ENCODE results near the gene LSM4.
A peak's percentile ranks its signal among the peaks of the same experiment; 100 is the strongest.
"Not testable (repeated sequence)": the region's sequence is repeated elsewhere in the genome, so short reads cannot be mapped to it uniquely, and the experiment has no call there.

The LSM4 gene

GRCh38 chr19:18361646-18362045 is 38.8 kb upstream of the LSM4 start:
- no peak for TF ChIP-seq CTCF (IDR thresholded peaks at IDR 0.05; ENCODE audit: extremely low read depth, missing control alignments)
- DNase-seq (ENCODE audit: low spot score), result no peak

DNA sequence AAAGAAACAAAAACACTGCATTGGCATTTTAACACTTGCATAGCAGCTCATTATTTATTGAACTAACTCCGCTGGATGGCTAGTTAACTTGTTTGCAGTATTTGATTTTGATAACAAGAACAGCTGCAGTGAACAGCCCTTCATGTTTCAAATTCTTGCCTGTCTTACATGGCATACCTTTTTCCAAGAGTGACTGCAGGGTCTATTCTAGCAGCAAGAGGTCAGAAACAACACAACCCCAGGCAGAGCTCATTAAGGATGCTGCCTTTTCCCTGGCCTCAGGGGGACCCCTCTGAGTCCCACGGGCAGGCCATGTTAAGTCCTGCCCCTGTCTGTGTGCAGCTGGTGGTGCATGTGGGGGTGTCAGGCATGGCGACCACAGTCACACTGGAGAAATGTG is 34.2 kb upstream of the LSM4 start:
- TF ChIP-seq CTCF (IDR thresholded peaks at IDR 0.05; ENCODE audit: extremely low read depth, missing control alignments), result no peak
- no peak for DNase-seq (ENCODE audit: low spot score)

GRCh38 chr19:18354743-18355142 is 31.9 kb upstream of the LSM4 start:
- not testable (repeated sequence) for DNase-seq (ENCODE audit: low spot score)

DNA sequence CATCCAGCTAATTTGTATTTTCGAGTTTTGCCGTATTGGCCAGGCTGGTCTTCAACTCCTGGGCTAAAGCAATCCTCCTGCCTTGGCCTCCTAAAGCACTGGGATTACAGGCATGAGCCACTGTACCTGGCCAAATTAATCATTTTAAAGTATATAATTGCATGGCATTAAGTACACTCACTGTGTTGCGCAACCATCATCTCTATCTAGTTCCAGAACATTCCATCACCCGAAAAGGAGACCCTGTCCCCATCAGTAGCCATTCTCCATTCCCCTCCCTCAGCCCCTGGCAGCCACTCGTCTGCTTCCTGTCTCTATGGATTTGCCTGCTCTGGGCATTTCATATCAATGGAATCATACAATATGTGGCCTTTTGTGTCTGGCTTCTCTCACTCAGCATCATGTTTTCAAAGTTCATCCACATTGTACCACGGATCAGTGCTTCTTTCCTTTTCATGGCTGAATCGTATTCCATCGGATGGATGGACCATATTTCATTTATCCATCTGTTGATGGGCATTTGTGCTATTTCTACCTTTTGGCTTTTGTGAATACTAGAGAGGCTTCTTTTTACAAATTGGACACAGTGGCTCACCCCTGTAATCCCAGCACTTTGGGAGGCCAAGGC is 30.6 kb upstream of the LSM4 start:
- TF ChIP-seq CTCF (IDR thresholded peaks at IDR 0.05; ENCODE audit: extremely low read depth, missing control alignments), result no peak
- no peak for DNase-seq (ENCODE audit: low spot score)

DNA sequence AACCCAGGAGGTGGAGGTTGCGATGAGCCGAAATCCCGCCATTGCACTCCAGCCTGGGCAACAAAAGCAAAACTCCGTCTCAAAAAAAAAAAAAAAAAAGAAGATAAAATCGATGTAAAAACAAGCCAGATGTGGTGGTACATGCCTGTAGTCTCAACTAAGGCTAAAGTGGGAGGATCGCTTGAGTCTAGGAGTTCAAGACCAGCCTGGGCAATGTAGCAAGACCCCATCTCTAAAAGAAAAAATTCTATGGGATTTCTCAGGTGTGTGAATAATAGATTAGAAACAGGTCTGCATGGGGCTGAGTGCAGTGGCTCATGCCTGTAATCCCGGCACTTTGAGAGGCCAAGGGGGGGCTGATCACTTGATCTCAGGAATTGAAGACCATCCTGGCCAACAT is 28.7 kb upstream of the LSM4 start:
- TF ChIP-seq CTCF (IDR thresholded peaks at IDR 0.05; ENCODE audit: extremely low read depth, missing control alignments), result no peak
- no peak for DNase-seq (ENCODE audit: low spot score)

GRCh38 chr19:18350490-18350889 is 27.6 kb upstream of the LSM4 start:
- no peak for TF ChIP-seq CTCF (IDR thresholded peaks at IDR 0.05; ENCODE audit: extremely low read depth, missing control alignments)
- no peak for DNase-seq (ENCODE audit: low spot score)

DNA sequence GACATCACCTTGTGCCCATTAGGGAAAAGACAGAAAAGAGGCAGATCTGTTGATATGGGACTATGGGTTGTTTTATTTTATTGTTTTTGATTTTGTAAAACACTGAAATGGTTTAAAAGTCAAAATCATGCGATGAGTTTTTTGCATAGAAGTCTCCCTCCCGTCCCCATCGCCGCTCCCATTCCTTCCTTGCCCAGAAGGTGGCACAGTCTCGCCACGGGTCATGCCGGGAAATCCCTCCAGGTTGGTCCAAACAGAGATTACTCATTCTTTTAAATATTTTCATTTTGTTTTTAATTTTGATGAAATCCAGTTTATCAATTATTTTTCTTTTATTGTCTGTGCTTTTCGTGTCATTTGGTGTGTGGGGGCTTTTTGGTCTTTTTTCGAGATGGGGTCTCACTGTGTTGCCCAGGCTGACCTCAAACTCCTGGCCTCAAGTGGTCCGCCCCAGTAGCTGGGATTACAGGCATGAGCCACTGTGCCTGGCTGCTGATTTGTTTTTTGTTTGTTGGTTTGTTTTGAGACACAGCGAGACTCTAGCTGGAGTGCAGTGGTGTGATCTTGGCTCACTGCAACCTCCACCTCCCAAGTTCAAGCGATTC is 26.8 kb upstream of the LSM4 start:
- peak; percentile 66 for DNase-seq (ENCODE audit: low spot score)

GRCh38 chr19:18348818-18349339 is 26.0 kb upstream of the LSM4 start:
- not testable (repeated sequence) for DNase-seq (ENCODE audit: low spot score)

More for the DNA sequence above, 26.8 kb upstream of the LSM4 start:
- peak; percentile 52 for TF ChIP-seq CTCF (IDR thresholded peaks at IDR 0.05; ENCODE audit: extremely low read depth, missing control alignments)
